Motor neuron (in vitro differentiated cells): ENCODE results near the gene SDF2L1. TPM values are rescaled to one million over a fixed set of nuclear protein-coding genes. Genes with fewer than 3 reads are reported as not detected.
"Not testable (repeated sequence)": the region's sequence is repeated elsewhere in the genome, so short reads cannot be mapped to it uniquely, and the experiment has no call there.

ENCODE experiments used
- ATAC-seq, 8 experiments: fragments of 200-7000 bp; cut with Tn5 transposase; replicated peaks in 6 of 8; 2 replicates each; pipeline ENCODE4 v1.8.0; 2021; ENCODE audit warnings: mild to moderate bottlenecking in 8 of 8, moderate library complexity in 8 of 8
- H3K27ac ChIP-seq, 2 donors: fragments of 250-450 bp; sonication (Bioruptor Pico); 2 replicates each; pipeline ENCODE4 v1.9.0; 2021; ENCODE audit warnings: antibody characterized with exemption in 2 of 2, mild to moderate bottlenecking in 2 of 2, moderate library complexity in 1 of 2
- H3K4me1 ChIP-seq, 2 donors: fragments of 250-450 bp; sonication (Bioruptor Pico); replicated peaks in 1 of 2; 2 replicates each; pipeline ENCODE4 v1.6.1; 2021; ENCODE audit warnings: antibody characterized with exemption in 2 of 2, mild to moderate bottlenecking in 2 of 2, moderate library complexity in 1 of 2
- H3K4me3 ChIP-seq, 5 donors: fragments of 250-450 bp; sonication (Bioruptor Pico); 2 replicates each; pipeline ENCODE4 v1.9.0; 2021; ENCODE audit warnings: antibody characterized with exemption in 5 of 5, mild to moderate bottlenecking in 5 of 5, moderate library complexity in 4 of 5
- WGBS, 10 experiments: fragments of 450-650 bp; shearing (Covaris generic); methylation state at CpG; one replicate each; pipeline ENCODE4 v1.0.0; 2022; 5-methylcytosine and 5-hydroxymethylcytosine counted together
- in situ Hi-C, 9 experiments: fragments of 400-800 bp; cut with MboI; loops; one replicate each; pipeline ENCODE4 v1.15.0; 2021; ENCODE audit warnings: low sequenced_read_pairs in 9 of 9, low pct_unique_long_range_greater_than_20kb in 2 of 9; ENCODE audit not compliant: unreplicated experiment in 9 of 9
- total RNA-seq, 8 experiments: library from RNA; unstranded; fragments of 300-600 nt; gene quantifications; 2 replicates each; pipeline versions ENCODE4 v1.2.3 to v1.2.4, GENCODE V29; 2022

Gene SDF2L1
- total RNA-seq, 8 experiments from 2014 or later, result 13.2 to 28.9 (median 18.7) TPM

DNA sequence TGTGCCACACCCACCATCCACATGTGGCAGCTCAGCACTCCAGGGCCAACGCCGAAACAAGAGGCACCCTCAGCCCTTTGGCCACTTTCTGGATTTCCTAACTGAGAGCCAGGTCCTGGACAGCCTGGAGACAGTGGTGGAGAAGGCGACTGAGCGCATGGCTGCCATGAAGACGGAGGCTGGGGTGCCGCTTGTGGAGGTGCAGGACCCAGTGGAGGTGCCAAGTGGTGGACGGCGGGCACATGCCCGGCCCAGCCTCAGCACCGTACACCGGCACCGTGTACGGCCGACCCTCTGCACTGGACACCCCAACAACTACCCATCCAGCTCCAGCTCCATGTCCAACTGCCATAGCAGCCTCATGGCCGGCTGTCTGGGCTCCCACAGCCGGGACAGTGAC is 8.0 kb upstream of the SDF2L1 start:
- peak overlapping the region in 1 of 2 donors; percentile 19 for H3K27ac ChIP-seq
- in situ Hi-C loops, result no loop called here
- H3K4me1 ChIP-seq, result peaks cover under 1 to 3% of the 10 kb centered on the region in 2 donors
- ATAC-seq, result no peak
- no peak overlapping the region for H3K4me3 ChIP-seq
- WGBS, 10 experiments, result 85 to 100% (median 96%) methylated on average over 1 to 11 of the region's 16 CpGs; no CpG with 5 or more reads in 4 of the 10 experiments

DNA sequence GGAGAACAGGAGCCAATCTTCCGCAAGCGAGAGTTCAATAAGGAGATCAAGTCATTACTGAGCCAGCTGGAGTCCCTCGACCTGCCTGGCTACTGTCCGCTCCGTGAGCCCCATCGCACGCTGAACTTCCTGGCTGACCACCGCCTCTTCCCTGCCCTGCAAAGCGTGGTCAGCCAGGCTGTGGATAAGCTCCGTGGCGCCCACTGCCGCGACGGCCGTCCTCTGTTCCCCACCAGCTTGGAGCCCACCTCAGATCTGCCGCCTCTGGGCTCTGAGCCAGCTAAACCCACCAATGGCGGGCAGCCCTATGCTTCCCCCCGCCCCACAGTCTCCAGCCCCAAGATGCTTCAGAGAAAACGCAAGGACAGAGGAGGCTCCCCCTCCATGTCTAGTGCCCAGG is 7.3 kb upstream of the SDF2L1 start:
- in situ Hi-C loops, result no loop called here
- no peak overlapping the region for H3K27ac ChIP-seq
- peaks cover 0 to 2% of the 10 kb centered on the region in 2 donors for H3K4me1 ChIP-seq
- no peak overlapping the region for H3K4me3 ChIP-seq
- WGBS, 10 experiments, result 68 to 95% (median 90%) methylated on average over 2 to 7 of the region's 19 CpGs; no CpG with 5 or more reads in 5 of the 10 experiments
- no peak for ATAC-seq

DNA sequence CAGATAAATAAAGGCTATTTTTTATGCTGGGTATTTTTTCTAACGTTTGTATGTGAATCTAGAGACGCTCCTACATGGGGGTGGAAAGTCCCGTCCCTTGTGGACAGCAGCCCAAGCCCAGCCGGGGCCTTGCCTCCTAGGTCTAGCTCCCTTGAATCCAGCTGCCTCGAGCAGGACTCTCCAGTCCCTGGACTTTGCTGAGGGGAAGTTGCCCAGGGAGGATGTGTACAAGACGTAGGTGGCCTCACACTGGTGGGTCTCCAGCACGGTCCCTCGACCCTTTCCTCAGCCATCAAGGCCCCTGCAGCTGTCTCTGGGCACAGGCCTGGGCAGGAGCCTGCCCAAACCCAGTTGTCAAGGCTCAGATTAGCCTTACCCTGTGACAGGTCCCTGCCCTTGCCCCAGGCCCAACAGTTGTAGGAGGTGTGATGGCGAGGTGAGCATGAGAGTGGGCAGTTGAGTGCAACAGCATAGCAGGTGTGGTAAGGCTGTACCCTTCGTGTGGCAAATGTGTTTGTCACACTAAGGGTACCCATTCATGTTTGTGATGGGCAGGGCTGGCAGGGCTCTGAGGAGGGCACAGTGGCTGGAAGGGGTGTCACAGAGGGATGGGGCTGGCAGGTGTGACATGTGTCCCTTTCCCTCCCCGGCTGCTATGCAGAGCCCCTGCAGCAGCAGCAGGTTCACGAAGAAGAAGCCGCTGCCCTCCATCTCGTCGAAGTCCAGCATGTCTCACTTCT is 6.2 kb upstream of the SDF2L1 start:
- H3K4me3 ChIP-seq, result no peak overlapping the region
- peak overlapping the region; percentile 22 to 56 for H3K27ac ChIP-seq
- 63 to 85% (median 74%) methylated on average over 2 to 6 of the region's 15 CpGs; no CpG with 5 or more reads in 4 of the 10 experiments for WGBS, 10 experiments
- ATAC-seq, result no peak
- in situ Hi-C loops, result no loop called here
- H3K4me1 ChIP-seq, result peaks cover 3% of the 10 kb centered on the region in 2 donors

DNA sequence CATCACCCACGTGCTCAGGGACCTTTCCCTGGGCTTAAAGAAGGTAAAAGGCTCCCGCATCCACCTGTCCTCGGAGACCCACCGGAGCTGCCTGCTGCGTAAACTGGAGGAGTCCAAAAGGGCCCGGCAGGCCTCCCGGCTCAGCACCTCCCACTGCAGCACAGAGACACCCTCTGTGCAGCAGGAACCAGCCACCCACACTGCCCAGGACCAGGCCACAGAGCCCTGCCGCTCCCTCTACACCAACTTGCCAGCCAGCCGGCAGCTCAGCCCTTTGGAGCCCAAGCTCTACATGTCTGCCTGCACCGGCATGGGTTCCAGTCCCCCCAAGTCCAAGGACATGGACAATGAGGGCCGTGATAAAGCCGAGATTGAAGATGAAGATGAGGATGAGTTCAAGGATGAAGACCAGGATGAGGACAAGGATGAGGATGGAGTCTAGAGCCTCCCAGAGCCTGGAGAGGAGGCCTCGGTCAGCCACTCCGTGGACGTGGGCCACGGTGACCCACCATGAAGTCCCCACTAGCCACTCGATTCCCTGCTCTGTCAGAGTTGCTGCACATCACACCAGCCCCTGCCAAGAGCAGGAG is 5.4 kb upstream of the SDF2L1 start:
- no peak for ATAC-seq
- in situ Hi-C loops, result no loop called here
- WGBS, 10 experiments, result 67 to 100% (median 84%) methylated on average over 3 to 12 of the region's 17 CpGs; no CpG with 5 or more reads in 3 of the 10 experiments
- no peak overlapping the region for H3K4me3 ChIP-seq
- H3K27ac ChIP-seq, result peak overlapping the region; percentile 22 to 56
- peaks cover 7% of the 10 kb centered on the region in 2 donors for H3K4me1 ChIP-seq

DNA sequence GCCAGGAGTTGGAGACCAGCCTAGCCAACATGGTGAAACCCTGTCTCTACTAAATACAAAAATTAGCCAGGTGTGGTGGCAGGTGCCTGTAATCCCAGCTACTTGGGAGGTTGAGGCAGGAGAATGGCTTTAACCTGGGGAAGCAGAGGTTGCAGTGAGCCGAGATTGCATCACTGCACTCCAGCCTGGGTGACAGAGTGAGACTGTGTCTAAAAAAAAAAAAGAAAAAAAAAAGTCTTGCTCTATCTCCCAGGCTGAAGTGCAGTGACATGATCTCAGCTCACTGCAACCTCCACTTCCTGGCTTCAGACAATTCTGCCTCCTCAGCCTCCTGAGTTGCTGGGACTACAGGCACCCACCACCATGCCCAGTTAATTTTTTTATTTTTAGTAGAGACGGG is 4.7 kb upstream of the SDF2L1 start:
- 30 to 100% (median 76%) methylated on average over 1 to 2 of the region's 2 CpGs; no CpG with 5 or more reads in 4 of the 10 experiments for WGBS, 10 experiments
- H3K27ac ChIP-seq, H3K4me3 ChIP-seq, H3K4me1 ChIP-seq, ATAC-seq, in situ Hi-C loops: not testable (repeated sequence)

DNA sequence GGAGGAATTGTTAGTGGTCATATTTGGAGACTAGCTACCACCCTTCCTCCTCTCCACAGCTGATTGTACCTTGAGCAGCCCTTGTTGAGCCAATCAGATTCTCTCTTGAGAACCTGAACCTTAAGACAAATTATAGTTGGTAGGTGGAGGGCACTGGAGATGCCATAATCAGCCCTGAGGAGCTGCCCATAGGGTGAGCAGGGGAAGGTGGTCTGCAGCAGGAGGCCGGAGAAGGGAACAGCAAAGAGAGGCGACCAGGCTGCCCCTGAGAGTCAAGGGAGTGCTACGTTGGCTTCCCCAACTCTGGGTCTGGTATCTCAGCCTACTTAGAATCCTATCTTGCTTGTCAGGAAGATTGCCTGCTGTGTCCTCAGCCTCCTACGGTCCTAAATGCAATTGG is 2.7 kb upstream of the SDF2L1 start:
- Histone ChIP-seq H3K4me3 (no peak overlapping the region), H3K4me1 (peaks cover 7 to 10% of the 10 kb centered on the region in 2 donors), H3K27ac (no peak overlapping the region)
- WGBS, 10 experiments, result 45 to 83% (median 67%) methylated on average over 1 to 3 of the region's 4 CpGs; no CpG with 5 or more reads in 5 of the 10 experiments
- in situ Hi-C loops, result no loop called here
- no peak for ATAC-seq

DNA sequence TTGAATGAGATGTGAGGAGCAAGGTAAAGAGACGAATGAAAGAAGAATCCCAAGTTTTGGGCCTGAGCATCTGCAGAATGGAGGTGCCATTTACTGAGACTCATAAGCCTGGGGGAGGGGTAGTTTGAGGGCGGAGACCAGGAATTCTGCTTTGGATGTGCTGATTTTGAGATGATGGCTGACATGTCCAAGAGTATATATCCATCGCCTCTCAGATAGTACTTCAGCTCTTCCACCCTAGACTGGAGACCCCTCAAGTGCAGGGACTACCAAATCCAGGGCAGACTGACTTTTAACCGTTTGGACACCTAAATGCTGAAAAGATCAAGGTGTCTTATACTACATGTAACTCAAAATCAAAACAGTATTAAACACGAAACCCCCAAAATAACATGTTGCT is 1.3 kb upstream of the SDF2L1 start:
- H3K27ac ChIP-seq, result no peak overlapping the region
- 25 to 100% (median 86%) methylated on average over 1 to 5 of the region's 5 CpGs for WGBS, 10 experiments
- in situ Hi-C loops, result no loop called here
- ATAC-seq, result no peak
- peaks cover 7 to 10% of the 10 kb centered on the region in 2 donors for H3K4me1 ChIP-seq
- H3K4me3 ChIP-seq, result peak overlapping the region in 1 of 5 donors; percentile 71

DNA sequence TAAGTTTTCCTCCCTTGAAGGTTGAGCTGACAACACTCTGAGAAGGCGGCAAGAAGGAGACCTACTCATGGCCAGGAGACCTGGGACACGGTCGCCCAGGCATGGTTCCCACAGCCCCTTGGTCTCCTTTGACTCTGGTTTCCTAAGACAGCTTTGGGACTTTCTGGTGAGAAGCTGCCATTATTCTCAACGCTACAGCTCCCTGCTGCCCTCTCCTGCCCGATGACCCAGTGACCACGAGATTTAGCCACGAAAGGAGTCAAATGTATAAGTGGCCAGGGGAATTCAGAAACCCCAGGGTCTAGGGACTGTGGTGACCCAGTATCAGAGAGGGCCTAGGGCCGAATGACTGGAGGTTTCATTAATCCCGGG is 699 bp upstream of the SDF2L1 start:
- WGBS, 10 experiments, result 0 to 20% (median 0%) methylated on average over 3 to 7 of the region's 9 CpGs; no CpG with 5 or more reads in 3 of the 10 experiments
- in situ Hi-C loops, result no loop called here
- Histone ChIP-seq H3K4me1 (peaks cover 7 to 10% of the 10 kb centered on the region in 2 donors), H3K4me3 (peak overlapping the region; percentile 61 to 71 (median 67)), H3K27ac (peak overlapping the region; percentile 50 to 65)
- peak; percentile 26 to 50 (median 42) for ATAC-seq

DNA sequence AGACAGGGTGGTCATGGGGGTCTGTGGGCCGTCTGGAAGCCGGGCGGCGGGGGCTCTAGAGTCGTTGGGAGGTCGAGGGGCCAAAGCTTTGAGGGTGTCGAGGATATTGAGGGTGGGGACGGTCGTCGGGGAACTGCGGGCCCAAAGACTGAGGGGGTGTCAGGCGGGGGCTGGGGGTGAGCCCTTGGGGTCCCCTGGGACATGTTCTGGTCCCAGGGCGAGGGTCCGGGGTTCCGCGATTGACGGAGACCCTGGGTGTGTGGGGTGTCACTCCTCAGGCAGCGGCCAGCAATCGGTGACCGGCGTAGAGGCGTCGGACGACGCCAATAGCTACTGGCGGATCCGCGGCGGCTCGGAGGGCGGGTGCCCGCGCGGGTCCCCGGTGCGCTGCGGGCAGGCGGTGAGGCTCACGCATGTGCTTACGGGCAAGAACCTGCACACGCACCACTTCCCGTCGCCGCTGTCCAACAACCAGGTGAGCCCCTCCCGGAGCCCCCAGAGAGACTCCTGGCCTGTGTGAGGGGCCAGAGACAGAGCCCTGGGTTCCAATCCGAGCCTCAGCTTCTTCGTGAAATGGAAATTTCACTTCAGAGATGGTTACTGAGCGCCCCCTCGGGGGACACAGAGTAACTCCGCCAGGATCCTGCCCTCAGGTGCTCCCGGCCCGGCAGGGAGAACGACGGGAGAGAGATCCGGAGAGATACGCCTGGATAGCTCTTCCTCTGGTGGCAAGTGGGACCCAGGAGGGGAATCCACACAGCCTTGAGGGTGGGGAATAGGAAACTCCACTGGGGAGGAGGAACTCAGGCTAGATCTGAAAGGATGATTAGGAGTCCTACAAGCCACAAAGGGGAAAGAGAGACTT is 714 bp downstream of the SDF2L1 start:
- ATAC-seq, result peak in 3 of 8 experiments; percentile 5 to 8 (median 6)
- WGBS, 10 experiments, result 0 to 3% methylated on average over 2 to 7 of the region's 56 CpGs; no CpG with 5 or more reads in 8 of the 10 experiments
- H3K27ac ChIP-seq, result peak overlapping the region; percentile 71 to 73
- in situ Hi-C loops, result no loop called here
- peak overlapping the region; percentile 61 to 71 (median 67) for H3K4me3 ChIP-seq
- H3K4me1 ChIP-seq, result peaks cover 7 to 10% of the 10 kb centered on the region in 2 donors

DNA sequence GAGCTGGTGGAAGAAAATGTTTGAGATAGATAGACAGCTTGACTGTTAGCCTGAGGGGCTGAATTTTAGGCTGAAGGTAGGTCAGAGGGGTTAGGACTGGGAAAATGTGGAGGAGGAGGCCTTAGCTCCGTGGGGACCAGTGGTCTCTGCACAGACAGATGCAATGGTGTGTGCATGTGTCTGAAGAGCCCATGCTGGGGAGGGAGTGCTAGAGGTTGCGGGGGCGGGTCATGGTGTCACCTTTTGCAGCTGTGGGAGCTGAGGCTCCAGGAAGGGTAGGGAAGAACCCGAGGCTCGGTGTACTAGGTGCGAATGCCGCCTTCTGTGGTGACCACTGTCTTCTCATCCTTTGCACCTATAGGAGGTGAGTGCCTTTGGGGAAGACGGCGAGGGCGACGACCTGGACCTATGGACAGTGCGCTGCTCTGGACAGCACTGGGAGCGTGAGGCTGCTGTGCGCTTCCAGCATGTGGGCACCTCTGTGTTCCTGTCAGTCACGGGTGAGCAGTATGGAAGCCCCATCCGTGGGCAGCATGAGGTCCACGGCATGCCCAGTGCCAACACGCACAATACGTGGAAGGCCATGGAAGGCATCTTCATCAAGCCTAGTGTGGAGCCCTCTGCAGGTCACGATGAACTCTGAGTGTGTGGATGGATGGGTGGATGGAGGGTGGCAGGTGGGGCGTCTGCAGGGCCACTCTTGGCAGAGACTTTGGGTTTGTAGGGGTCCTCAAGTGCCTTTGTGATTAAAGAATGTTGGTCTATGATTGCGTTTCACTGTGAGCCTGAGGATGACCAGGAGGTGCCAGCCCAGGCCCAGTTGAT is 1.6 kb downstream of the SDF2L1 start:
- no peak for ATAC-seq
- Histone ChIP-seq H3K4me3 (peak overlapping the region in 4 of 5 donors; percentile 62 to 71 (median 68)), H3K4me1 (peaks cover 7 to 10% of the 10 kb centered on the region in 2 donors), H3K27ac (peak overlapping the region in 1 of 2 donors; percentile 12)
- in situ Hi-C loops, result no loop called here
- WGBS, 10 experiments, result 40 to 100% (median 87%) methylated on average over 1 to 7 of the region's 22 CpGs; no CpG with 5 or more reads in 2 of the 10 experiments

DNA sequence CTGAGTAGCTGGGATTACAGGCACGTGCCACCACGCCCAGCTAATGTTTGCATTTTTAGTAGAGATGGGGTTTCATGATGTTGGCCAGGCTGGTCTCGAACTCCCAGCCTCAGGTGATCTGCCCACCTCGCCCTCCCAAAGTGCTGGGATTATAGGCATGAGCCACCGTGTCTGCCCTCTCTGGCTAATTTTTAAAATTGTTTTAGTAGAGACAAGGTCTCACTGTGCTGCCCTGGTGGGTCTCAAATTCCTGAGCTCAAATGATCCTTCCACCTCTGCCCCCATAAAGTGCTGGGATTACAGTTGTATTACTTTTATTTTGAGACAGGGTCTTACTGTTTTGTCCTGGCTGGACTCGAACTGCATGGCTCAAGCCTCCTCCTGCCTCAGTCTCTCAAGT is 3.4 kb downstream of the SDF2L1 start:
- ATAC-seq, H3K27ac ChIP-seq, in situ Hi-C loops, H3K4me3 ChIP-seq: not testable (repeated sequence)
- WGBS, 10 experiments, result 83 to 100% (median 100%) methylated on average over 1 to 5 of the region's 6 CpGs; no CpG with 5 or more reads in 6 of the 10 experiments
- peaks cover 7 to 14% of the 10 kb centered on the region in 2 donors for H3K4me1 ChIP-seq
